ENCODE results near the gene EIF2D.

GRCh38 chr1:206550446-206550845 lies 61.8 kb downstream of the EIF2D start:
- TF ChIP-seq KAT2B (IDR thresholded peaks at IDR 0.05; ENCODE audit: borderline replicate concordance, low read depth, low read length) (no peak), SPEN (CRISPR knock-in tag; IDR thresholded peaks at IDR 0.05; ENCODE audit: low read depth) (no peak)
